GM18505 (cell line): ENCODE measurements around the gene TMCC1.

Source experiments
- ATAC-seq: cut with Tn5 transposase; IDR thresholded peaks from one replicate; pipeline ENCODE4 v1.9.1; 2021; ENCODE audit not compliant: unreplicated experiment
- POLR2A ChIP-seq: IDR thresholded peaks from 4 replicates; pipeline ENCODE4 v1.6.1; 2011; ENCODE audit warnings: borderline replicate concordance; ENCODE audit not compliant: insufficient read depth, insufficient read length; ENCODE audit errors: extremely low read depth

TMCC1 gene

DNA sequence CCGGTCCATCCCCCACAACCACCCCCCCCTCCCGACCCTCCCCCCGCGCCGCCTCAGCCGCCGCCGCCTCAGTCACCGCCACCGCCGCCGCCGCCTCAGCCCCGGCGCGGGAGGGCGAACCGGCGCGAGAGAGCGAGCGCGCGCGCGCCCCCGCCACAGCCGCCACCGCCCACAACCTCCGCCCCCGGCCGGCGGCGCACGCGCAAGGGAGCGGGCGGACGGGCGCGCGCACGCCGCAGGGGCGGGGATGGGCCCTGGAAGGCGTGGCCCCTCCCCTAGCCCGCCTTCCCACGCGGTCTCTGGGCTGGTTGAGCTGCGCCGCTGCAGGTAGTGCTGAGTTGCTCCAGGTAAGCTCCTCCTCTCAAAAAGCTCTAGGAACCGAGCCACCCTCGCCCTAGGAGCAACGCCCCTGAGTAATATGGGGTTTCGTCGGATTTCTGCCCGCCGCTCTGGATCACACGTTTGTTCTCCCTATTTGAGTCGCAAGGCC is at the start of gene TMCC1:
TSS of gene TMCC1 (minus strand) at position 131 of the 490 bp plus-strand sequence.
- TF ChIP-seq POLR2A = peak; percentile 62
- peak; percentile 83 for ATAC-seq

DNA sequence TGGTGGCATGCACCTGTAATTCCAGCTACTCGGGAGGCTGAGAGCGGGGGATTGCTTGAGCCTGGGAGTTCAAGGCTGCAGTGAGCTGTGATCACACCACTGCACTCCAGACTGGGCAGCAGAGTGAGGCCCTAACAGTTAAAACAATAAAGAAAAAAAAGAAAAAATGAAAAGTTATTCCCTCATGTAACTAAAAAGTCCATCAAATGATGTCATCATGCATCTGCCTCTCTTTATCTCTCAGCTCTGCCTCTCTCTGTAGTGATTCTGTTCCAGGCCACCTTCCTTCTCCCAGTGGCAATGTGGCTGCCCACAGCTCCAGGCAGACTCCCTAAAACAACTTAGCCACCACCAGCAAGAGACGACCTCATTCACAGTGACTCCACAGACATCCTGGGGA is 49.5 kb upstream of the TMCC1 start:
- TF ChIP-seq POLR2A = no peak
- no peak for ATAC-seq

DNA sequence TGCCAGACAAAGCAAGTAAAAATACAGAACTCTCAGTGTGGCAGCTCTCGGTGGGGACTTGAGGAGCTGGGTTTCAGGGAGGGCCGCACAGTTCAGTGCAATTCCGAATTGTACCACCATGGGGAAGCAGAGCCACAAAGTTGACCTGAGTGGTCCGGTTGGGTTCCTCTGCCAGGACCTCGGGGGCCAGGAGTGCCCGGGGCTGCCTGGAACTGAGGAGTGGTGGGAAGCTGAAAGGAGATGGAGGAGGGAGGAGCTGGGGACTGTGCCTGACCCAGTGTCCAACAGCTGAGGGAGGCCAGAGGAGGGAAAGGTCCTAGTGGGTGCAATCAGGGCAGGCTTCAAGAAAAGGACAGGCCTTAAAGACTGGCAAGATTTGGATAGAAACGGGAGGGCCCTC is 48.8 kb upstream of the TMCC1 start:
- ATAC-seq = no peak
- TF ChIP-seq POLR2A = no peak

DNA sequence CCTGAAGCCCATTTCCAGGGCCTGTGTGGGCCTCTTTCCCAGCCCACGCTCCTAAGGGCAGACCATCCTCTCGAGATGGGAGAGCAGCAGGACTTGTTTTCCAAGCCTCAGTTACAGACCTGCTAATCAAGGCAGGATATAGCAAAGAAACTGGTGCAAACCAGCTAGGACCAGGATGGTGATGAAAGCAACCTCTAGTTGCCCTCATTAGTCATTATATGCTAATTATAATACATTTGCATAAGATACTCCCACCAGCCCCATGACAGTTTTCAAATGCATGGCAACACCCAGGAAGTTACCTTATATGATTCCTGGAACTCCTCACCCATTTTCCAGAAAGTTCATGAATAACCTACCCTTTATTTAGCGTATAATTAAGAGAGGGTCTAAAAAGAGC is 46.6 kb upstream of the TMCC1 start:
- ATAC-seq = no peak
- TF ChIP-seq POLR2A = no peak

DNA sequence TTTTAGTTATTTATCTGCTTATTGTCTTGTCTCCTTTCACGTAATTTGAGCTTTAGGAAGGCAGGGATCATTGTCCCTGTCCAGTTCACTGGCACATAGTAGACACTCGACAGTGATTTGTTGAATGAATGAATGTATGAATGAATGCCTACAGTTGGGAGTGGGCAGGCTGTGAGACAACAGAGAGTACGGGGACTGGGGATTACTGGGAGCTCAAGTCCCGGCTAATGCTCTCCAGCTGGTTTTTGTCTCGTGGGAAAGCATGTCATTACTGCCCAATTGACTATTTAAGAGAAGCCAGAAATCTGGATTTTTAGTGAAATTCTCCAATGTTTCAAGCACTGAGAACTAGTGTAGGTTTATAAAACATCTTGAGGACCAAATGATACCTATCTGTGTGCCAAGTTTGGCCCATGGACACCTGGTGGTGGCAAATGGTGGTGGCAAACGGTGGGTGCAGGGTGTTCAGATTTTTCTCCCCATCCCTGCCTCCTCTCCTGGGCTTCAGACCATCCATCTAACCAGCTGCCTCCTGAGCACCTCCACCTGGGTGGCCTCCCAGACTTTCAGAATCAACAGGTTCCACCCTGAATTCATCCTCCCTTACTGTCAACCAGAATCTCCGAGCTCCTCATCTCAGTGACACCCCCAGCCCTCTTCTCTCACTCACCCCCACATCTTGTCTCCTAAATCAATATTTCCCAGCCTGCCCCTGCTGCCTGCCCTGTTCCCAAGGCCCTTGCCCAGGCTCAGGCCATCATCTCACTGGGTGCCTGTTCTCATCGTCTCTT is 44.8 kb upstream of the TMCC1 start:
- TF ChIP-seq POLR2A = no peak
- no peak for ATAC-seq

DNA sequence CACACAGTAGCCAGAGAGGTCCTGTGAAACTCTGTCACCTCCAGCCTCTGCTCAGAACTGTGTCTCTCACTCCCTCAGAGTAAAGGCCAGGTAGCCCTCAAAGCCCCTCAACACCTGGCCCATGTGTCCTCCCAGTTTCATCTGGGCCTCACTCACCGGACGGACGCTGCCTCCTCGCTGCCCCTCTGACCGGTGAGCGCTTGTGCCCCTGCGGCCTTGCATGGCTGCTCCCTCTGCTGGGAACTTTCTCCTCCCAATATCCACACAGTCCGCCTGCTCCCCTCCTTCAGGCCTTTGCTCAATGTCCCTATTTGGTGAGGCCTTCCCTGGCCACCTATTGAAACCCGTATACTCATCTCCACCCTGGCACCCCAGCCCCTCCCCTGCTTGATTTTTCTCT is 44.2 kb upstream of the TMCC1 start:
- no peak for TF ChIP-seq POLR2A
- no peak for ATAC-seq

DNA sequence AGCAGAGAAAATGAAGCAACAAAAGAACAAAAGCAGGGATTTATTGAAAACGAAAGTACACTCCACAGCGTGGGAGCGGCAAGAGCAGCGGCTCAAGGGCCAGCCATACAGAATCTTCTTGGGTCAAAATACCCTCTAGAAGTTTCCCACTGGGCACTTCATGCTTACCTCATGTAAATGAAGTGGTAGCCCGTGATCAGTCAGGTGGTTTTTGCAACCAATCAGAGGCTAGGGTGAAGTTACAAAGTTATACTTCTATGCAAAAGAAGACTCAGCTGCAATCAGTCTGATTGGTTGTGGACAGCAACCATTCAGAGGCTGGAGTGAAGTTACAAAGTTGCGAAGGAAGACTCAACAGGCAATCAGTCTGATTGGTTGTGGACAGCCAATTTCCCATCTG is 43.2 kb upstream of the TMCC1 start:
- ATAC-seq = no peak
- TF ChIP-seq POLR2A = no peak

DNA sequence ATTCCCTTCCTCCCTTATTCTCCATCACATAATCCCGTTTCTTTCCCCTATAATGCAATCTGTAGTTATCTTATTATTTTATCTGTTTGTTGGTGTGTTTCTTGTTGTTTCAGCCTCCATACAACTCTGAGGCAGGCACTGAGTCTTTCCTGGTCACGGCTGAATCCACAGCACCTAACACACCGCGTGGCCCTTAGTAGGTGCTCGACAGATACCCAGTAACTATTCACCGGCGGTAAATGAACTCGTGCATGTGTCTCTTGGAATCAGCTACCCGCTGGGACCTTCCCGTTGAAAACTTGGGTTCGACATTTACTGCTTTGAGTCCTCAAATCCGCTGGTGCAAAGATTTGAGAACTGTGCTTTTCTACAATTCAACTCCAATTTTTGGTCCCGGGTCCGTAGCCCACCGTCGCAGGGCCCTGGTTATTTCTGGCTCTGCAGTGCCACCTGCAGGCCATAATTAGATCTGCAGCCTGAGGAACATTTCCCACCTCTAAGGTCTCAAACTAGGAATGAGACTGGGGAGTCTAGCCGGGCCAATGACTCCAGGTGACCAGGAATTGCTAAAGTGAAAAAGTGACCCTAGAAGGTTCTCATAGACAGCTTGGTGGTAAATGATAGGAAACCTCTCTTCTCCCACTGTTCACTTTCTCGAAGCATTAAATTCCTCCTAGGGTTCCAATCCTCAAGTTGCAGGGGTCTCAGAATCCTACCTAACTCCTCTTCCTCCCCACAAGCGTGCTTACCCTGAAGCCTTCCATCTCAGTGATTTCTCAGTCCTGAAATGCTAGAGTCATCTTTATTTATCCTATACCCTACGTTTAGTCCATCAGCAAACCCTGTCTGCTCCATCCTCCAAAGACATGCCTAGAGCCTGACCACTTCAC is 41.0 kb upstream of the TMCC1 start:
- ATAC-seq = no peak
- TF ChIP-seq POLR2A = no peak

DNA sequence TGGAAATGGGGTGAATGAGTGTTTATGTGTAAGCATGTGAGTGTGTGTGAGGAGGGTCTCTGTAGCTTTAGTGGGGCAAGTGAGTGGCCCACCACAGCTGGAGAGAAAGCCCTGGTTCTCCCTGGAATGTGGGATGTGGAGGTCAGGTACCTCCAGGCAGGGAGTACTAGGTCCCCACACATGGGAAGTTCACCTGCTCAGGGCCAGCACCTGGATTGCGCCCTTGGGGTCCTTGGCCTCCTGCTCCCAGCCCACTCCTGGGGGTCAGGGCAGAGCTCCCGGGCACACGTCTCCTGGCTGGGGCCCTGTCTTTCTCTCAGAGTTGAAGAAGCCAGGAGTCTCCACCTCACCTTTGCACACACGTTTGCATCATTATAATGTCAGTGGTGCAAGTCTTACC is 40.0 kb upstream of the TMCC1 start:
- no peak for TF ChIP-seq POLR2A
- no peak for ATAC-seq

DNA sequence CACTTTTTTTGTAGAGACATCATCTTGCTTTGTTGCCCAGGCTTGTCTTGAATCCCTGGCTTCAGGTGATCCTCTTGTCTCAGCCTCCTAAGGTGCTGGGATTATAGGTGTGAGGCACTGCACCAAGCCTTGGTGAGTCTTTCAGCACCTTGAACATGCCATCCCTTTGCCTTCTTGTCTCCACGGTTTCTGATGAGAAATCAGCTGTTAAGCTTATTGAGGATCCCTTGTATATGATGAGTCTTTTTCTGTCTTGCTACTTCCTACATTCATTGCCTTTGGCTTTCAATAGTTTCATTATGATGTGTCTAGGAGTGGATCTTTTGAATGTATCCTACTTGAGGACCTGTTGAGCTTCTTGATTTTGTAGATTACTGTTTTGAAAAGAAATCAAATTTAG is 35.9 kb upstream of the TMCC1 start:
- no peak for ATAC-seq
- TF ChIP-seq POLR2A = no peak

DNA sequence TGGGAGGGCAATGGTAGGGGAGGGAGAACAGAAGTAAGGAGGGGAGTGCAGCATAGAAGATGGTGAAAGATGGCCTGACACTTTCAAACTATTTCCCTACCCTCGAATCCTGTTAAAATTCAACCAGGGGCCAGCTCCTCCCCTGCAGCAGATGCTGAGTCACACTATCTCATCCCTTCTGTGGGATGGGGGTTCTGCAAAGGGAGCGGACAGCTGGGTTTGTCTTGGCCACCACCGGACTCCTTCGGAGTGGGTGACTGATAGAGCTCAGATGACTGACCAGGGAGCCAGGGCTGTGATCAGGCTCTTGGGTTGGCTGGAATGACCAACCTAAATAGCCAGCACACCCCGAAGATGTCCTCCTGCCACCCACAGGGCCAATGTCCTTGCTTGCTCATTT is 33.6 kb upstream of the TMCC1 start:
- ATAC-seq = no peak
- TF ChIP-seq POLR2A = no peak

DNA sequence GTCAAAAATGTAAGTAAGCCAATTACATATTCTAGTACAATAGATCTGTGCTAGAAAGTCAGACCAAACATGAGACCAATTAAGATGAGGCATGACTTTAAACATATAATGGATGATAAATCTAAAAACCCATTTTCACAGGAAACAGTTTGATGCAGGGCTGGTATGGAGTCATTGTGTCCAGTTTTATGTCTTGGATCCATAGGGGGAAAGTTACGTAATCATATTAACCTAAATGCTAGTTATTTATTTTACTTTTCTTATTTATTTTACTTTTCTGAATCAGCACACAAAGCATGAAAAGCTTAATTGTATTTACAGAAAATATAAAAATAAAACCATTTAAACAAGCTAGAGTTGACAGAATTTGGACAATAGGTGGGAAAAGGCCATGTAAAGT is 26.3 kb upstream of the TMCC1 start:
- ATAC-seq = no peak
- no peak for TF ChIP-seq POLR2A

DNA sequence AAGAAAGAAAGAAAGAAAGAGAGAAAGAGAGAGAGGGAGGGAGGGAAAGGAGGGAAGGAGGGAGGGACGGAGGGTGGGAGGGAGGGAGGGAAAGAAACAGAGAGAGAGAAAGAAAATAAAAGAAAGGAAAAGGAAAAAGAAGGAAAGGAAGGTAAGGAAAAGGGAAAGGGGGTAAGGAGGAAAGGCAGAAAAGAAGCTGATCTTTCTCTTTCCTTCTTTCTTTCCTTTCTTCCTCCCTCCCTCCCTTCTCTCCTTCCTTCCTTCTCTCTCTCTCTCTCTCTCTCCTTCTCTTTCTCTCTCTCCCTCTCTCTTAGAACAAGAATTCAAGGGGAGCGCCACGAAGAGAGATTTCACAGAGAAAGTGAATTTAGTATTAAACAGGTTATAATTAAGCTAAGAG is 25.8 kb upstream of the TMCC1 start:
- no peak for ATAC-seq
- no peak for TF ChIP-seq POLR2A

DNA sequence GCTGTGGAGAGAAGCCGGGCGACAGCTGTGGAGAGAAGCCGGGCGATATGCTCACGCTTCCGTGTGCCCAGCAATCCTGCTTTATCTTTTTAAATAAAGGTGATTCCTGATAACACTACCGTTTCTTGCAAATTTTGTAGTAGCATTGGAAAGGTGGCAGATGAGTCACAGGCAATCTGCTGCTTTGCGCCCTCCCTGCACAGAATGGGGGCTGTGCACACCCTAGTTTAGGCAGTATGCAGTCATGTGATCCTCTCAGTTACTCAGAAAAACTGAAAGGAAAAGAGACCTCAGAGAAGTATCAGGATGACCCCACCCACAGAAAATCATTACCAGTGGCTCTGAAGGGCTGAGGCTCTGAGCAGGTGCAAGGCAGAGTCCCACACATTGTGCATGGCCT is 24.9 kb upstream of the TMCC1 start:
- no peak for ATAC-seq
- TF ChIP-seq POLR2A = no peak
